ENCODE measurements around the gene TUBGCP6.

GRCh38 chr22:50175921-50176849 lies 68.6 kb downstream of the TUBGCP6 start:
- TF ChIP-seq CTCF (IDR thresholded peaks at IDR 0.05) (no peak), POLR2A (IDR thresholded peaks at IDR 0.05) (no peak)

All from heart left ventricle (tissue), 13 donors.